Heart left ventricle (tissue), 13 donors: Measurements from ENCODE around the gene ATP2B2.

Experiments
- POLR2A ChIP-seq, 2 donors: fragments of 450-650 bp; IDR thresholded peaks; one replicate each; pipeline ENCODE4 v1.6.1; 2017; ENCODE audit warnings: antibody characterized with exemption in 2 of 2, mild to moderate bottlenecking in 2 of 2, moderate library complexity in 2 of 2
- TF ChIP-seq, protein P1 (sequence below), 12 donors: fragments of 200-600 bp; sonication (generic) in 4 of 12; IDR thresholded peaks; one replicate each; pipeline versions ENCODE4 v1.5.0 to v1.8.0; 2018 to 2022; ENCODE audit warnings: antibody characterized with exemption in 12 of 12, mild to moderate bottlenecking in 5 of 12
- donor health status: ischemic (EF 13 %, LVEDD 7.1; RV severe dilation, severe dysfunction).
- donor health status: DM: no; HTN: yes; CAD: no.
- donor health status: DM: no; HTN: no; CAD: no.
- donor health status: ischemic (EF 25% LVEDD 6.9; RV normal size, moderate dysfunction).
- donor health status: ischemic (EF 25% LVEDD 5.7; RV mildly dilated, moderate dysfunction).
- donor health status: ischemic (EF 35%, LVEDD 5.7; RV mildly dilated, moderate dysfunction).
- donor health status: nonischemic (EF 11% LVEDD 7.7; RV severe dilation, severe dysfunction).
- donor health status: DM: yes; HTN: yes; CAD: no.
- donor health status: PGD.
- donor health status: ischemic (EF 29% LVEDD 5.4; RV normal size, mild dysfunction).
- donor health status: nonischemic (EF 23%, LVEDD 6.1; RV moderate dilation, normal function).

DNA sequence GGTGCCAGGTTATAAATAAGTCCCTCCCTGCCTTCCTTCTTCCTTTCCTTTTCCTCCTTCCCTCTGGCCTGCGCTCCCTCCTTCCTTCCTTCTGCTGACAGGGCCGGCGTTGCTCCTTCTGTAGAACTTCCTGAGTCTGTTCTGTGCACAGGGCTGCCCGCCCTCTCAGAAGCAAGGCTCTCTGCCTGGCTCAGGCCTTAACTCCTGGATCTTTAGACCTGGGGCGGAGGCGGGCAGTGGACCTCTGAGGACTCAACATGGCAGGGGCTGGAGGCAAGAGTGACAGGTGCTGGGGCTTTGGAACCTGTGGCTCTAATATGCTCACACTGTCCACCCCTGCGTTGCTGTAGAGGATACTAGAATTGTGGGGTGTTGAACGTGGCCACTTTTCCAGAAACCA, 98.0 kb downstream of the ATP2B2 start:
- no peak for TF ChIP-seq POLR2A (IDR thresholded peaks at IDR 0.05)
- TF ChIP-seq, protein P1, sequence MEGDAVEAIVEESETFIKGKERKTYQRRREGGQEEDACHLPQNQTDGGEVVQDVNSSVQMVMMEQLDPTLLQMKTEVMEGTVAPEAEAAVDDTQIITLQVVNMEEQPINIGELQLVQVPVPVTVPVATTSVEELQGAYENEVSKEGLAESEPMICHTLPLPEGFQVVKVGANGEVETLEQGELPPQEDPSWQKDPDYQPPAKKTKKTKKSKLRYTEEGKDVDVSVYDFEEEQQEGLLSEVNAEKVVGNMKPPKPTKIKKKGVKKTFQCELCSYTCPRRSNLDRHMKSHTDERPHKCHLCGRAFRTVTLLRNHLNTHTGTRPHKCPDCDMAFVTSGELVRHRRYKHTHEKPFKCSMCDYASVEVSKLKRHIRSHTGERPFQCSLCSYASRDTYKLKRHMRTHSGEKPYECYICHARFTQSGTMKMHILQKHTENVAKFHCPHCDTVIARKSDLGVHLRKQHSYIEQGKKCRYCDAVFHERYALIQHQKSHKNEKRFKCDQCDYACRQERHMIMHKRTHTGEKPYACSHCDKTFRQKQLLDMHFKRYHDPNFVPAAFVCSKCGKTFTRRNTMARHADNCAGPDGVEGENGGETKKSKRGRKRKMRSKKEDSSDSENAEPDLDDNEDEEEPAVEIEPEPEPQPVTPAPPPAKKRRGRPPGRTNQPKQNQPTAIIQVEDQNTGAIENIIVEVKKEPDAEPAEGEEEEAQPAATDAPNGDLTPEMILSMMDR (IDR thresholded peaks at IDR 0.05): no peak
